ENCODE measurements around the gene TOP3A. TPM values are rescaled to one million over a fixed set of nuclear protein-coding genes. Genes with fewer than 3 reads are reported as not detected.

The TOP3A gene
- total and polyA plus RNA-seq, 2 of the 13 experiments (the other 11 are each of a cell fraction or from before 2014, with no cell fraction given), result 16.9 to 36.8 TPM

DNA sequence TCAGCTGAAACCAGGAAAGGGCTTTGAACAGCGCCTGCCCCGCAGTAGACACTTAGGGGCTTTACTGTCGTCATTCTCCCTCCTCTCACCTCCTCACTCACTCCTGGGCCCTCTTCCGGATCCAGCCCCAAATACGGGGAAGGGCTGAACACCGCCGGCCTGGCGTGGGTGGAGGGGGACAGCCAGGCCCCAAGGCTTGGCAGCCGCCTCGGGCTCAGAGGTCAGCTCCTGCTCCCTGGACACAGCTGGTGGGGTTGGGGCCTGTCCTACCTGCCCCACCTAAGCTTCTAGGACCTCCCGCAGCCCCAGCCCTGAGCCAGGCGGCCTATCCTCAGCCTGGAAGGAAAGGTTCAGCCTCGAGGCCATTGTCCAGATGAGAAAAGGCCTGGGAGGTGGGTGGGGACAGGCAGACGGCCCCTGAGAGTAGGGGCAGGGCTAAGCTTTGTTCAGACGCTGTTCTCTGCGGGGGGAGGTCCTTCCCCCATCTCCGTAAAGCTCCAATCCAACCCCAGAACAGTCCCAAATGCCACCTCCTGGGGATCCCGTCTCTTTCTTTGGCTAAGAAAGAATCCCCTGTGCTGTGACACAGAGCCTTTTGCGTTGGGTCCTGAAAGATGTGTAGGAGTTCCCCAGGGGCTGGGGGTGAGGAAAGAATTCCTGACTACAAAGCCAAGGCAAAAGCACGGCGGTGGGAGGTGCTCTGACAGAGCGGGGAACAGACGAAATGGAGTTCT, 90.2 kb downstream of the TOP3A start (continued):
- TF ChIP-seq, protein P1, sequence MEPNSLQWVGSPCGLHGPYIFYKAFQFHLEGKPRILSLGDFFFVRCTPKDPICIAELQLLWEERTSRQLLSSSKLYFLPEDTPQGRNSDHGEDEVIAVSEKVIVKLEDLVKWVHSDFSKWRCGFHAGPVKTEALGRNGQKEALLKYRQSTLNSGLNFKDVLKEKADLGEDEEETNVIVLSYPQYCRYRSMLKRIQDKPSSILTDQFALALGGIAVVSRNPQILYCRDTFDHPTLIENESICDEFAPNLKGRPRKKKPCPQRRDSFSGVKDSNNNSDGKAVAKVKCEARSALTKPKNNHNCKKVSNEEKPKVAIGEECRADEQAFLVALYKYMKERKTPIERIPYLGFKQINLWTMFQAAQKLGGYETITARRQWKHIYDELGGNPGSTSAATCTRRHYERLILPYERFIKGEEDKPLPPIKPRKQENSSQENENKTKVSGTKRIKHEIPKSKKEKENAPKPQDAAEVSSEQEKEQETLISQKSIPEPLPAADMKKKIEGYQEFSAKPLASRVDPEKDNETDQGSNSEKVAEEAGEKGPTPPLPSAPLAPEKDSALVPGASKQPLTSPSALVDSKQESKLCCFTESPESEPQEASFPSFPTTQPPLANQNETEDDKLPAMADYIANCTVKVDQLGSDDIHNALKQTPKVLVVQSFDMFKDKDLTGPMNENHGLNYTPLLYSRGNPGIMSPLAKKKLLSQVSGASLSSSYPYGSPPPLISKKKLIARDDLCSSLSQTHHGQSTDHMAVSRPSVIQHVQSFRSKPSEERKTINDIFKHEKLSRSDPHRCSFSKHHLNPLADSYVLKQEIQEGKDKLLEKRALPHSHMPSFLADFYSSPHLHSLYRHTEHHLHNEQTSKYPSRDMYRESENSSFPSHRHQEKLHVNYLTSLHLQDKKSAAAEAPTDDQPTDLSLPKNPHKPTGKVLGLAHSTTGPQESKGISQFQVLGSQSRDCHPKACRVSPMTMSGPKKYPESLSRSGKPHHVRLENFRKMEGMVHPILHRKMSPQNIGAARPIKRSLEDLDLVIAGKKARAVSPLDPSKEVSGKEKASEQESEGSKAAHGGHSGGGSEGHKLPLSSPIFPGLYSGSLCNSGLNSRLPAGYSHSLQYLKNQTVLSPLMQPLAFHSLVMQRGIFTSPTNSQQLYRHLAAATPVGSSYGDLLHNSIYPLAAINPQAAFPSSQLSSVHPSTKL (CRISPR knock-in tag; IDR thresholded peaks at IDR 0.05), result peak; percentile 23; the same call in 1 of the 2 replicates
- TF ChIP-seq, protein P2, sequence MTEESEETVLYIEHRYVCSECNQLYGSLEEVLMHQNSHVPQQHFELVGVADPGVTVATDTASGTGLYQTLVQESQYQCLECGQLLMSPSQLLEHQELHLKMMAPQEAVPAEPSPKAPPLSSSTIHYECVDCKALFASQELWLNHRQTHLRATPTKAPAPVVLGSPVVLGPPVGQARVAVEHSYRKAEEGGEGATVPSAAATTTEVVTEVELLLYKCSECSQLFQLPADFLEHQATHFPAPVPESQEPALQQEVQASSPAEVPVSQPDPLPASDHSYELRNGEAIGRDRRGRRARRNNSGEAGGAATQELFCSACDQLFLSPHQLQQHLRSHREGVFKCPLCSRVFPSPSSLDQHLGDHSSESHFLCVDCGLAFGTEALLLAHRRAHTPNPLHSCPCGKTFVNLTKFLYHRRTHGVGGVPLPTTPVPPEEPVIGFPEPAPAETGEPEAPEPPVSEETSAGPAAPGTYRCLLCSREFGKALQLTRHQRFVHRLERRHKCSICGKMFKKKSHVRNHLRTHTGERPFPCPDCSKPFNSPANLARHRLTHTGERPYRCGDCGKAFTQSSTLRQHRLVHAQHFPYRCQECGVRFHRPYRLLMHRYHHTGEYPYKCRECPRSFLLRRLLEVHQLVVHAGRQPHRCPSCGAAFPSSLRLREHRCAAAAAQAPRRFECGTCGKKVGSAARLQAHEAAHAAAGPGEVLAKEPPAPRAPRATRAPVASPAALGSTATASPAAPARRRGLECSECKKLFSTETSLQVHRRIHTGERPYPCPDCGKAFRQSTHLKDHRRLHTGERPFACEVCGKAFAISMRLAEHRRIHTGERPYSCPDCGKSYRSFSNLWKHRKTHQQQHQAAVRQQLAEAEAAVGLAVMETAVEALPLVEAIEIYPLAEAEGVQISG (CRISPR knock-in tag; IDR thresholded peaks at IDR 0.05), result peak; percentile 45; the same call in 1 of the 2 replicates
- TF ChIP-seq POLR2A (IDR thresholded peaks at IDR 0.05; ENCODE audit: insufficient read depth in 1 of 2, low read depth in 2 of 2, low read length in 2 of 2) (peak in 1 of 2 experiments; percentile 44; a peak in 3 of 4 replicates), STAG1 (CRISPR knock-in tag; IDR thresholded peaks at IDR 0.05) (no peak), SALL1 (CRISPR knock-in tag; IDR thresholded peaks at IDR 0.05) (peak; percentile 47; the same call in 1 of the 2 replicates), RBM39 (IDR thresholded peaks at IDR 0.05; ENCODE audit: low read depth, low read length, poor library complexity, severe bottlenecking) (peak; percentile 43), PHF20 (CRISPR knock-in tag; IDR thresholded peaks at IDR 0.05) (0 out of 2 replicates have a peak, but pooled peaks have one; percentile 22), PHF21A (CRISPR knock-in tag; IDR thresholded peaks at IDR 0.05) (peak; percentile 74), ZNF83 (CRISPR knock-in tag; IDR thresholded peaks at IDR 0.05; ENCODE audit: borderline replicate concordance) (no peak)
- TF ChIP-seq, protein P3, sequence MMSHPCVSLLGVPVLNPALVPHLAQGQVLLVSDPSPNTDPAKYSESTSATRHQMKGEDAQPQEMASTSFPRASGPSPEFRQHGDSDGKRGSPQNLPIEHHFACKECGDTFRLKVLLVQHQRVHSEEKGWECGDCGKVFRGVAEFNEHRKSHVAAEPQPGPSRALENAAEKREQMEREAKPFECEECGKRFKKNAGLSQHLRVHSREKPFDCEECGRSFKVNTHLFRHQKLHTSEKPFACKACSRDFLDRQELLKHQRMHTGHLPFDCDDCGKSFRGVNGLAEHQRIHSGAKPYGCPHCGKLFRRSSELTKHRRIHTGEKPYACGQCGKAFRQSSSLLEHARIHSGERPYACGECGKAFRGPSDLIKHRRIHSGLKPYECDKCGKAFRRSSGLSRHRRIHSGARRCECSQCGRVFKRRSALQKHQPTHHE (CRISPR knock-in tag; IDR thresholded peaks at IDR 0.05; ENCODE audit: borderline replicate concordance), result 0 out of 2 replicates have a peak, but pooled peaks have one; percentile 63
- TF ChIP-seq, protein P4, sequence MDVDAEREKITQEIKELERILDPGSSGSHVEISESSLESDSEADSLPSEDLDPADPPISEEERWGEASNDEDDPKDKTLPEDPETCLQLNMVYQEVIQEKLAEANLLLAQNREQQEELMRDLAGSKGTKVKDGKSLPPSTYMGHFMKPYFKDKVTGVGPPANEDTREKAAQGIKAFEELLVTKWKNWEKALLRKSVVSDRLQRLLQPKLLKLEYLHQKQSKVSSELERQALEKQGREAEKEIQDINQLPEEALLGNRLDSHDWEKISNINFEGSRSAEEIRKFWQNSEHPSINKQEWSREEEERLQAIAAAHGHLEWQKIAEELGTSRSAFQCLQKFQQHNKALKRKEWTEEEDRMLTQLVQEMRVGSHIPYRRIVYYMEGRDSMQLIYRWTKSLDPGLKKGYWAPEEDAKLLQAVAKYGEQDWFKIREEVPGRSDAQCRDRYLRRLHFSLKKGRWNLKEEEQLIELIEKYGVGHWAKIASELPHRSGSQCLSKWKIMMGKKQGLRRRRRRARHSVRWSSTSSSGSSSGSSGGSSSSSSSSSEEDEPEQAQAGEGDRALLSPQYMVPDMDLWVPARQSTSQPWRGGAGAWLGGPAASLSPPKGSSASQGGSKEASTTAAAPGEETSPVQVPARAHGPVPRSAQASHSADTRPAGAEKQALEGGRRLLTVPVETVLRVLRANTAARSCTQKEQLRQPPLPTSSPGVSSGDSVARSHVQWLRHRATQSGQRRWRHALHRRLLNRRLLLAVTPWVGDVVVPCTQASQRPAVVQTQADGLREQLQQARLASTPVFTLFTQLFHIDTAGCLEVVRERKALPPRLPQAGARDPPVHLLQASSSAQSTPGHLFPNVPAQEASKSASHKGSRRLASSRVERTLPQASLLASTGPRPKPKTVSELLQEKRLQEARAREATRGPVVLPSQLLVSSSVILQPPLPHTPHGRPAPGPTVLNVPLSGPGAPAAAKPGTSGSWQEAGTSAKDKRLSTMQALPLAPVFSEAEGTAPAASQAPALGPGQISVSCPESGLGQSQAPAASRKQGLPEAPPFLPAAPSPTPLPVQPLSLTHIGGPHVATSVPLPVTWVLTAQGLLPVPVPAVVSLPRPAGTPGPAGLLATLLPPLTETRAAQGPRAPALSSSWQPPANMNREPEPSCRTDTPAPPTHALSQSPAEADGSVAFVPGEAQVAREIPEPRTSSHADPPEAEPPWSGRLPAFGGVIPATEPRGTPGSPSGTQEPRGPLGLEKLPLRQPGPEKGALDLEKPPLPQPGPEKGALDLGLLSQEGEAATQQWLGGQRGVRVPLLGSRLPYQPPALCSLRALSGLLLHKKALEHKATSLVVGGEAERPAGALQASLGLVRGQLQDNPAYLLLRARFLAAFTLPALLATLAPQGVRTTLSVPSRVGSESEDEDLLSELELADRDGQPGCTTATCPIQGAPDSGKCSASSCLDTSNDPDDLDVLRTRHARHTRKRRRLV (CRISPR knock-in tag; IDR thresholded peaks at IDR 0.05), result 0 out of 2 replicates have a peak, but pooled peaks have one; percentile 17
- TF ChIP-seq, protein P5, sequence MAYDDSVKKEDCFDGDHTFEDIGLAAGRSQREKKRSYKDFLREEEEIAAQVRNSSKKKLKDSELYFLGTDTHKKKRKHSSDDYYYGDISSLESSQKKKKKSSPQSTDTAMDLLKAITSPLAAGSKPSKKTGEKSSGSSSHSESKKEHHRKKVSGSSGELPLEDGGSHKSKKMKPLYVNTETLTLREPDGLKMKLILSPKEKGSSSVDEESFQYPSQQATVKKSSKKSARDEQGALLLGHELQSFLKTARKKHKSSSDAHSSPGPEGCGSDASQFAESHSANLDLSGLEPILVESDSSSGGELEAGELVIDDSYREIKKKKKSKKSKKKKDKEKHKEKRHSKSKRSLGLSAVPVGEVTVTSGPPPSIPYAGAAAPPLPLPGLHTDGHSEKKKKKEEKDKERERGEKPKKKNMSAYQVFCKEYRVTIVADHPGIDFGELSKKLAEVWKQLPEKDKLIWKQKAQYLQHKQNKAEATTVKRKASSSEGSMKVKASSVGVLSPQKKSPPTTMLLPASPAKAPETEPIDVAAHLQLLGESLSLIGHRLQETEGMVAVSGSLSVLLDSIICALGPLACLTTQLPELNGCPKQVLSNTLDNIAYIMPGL (CRISPR knock-in tag; IDR thresholded peaks at IDR 0.05; ENCODE audit: borderline replicate concordance in 1 of 2, low read depth in 1 of 2), result peak; percentile 18 to 59; a peak in 1 of 4 replicates

All from HepG2 (cell line).